ENCODE data around the gene CARTPT. TPM values are rescaled to one million over a fixed set of nuclear protein-coding genes. Genes with fewer than 3 reads are reported as not detected.

The CARTPT gene
- total RNA-seq, 1 experiment from 2014 or later = not detected

DNA sequence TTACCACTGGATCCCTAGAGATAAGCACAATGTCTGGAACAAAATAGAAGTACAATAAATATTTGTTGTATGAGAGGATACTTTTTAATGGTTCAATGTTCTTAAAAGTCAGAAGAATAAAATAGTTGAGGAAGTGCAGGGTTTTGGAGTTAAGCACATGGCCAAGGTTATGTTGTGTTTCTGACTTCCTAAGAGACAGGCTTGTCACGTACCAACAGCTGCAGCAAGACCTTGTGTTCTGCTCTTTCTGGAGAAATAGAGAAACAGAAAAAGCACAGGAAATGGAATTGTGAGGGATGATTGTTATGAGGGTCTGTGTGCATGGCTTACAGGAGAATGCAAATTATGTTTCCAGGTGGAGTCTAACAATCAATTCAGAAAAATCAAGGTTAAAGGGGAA is 12.9 kb downstream of the CARTPT start:
- DNase-seq (ENCODE audit: low read depth, low spot score) = no peak
- H3K9me3 ChIP-seq (ENCODE audit: control insufficient read depth in 1 of 2, insufficient read depth in 1 of 2, low read depth in 1 of 2, low read length in 2 of 2) = no peaks in the 10 kb centered on the region
- POLR2A ChIA-PET = no interaction called here
- intact Hi-C loops (cut with micrococcal nuclease) = no loop called here
- H3K79me2 ChIP-seq (ENCODE audit: insufficient read depth, low read length) = no peaks in the 10 kb centered on the region
- no peaks in the 10 kb centered on the region for H3K36me3 ChIP-seq (ENCODE audit: control insufficient read depth in 1 of 2, insufficient read depth in 2 of 2, low read length in 2 of 2)
- no peak for ATAC-seq
- H3K27me3 ChIP-seq (ENCODE audit: insufficient read depth, low read length) = peaks cover 20% of the 10 kb centered on the region; the same call in 1 of the 2 replicates
- RAD21 ChIA-PET (ENCODE audit: low non-redundant PET in 1 of 2, low total read pairs in 2 of 2, uncharacterized antibody in 2 of 2, unreplicated experiment in 2 of 2) = no interaction called here
- H3K4me1 ChIP-seq (ENCODE audit: control insufficient read depth in 1 of 2, insufficient read depth in 2 of 2, low read length in 2 of 2) = no peaks in the 10 kb centered on the region
- BruUV-seq (replicated peaks) = no TSS peak
- no peak overlapping the region for H3K4me2 ChIP-seq (ENCODE audit: low read length)
- H3K9me2 ChIP-seq (ENCODE audit: insufficient read depth) = no peaks in the 10 kb centered on the region
- no peak for TF ChIP-seq SIN3A (IDR thresholded peaks at IDR 0.05; ENCODE audit: low read depth)
- TF ChIP-seq, protein P1, sequence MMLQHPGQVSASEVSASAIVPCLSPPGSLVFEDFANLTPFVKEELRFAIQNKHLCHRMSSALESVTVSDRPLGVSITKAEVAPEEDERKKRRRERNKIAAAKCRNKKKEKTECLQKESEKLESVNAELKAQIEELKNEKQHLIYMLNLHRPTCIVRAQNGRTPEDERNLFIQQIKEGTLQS (IDR thresholded peaks at IDR 0.05) = no peak
- TF ChIP-seq SP1 (IDR thresholded peaks at IDR 0.05; ENCODE audit: low read depth) = no peak
- TF ChIP-seq, protein P2, sequence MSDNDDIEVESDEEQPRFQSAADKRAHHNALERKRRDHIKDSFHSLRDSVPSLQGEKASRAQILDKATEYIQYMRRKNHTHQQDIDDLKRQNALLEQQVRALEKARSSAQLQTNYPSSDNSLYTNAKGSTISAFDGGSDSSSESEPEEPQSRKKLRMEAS (IDR thresholded peaks at IDR 0.05) = no peak
- TF ChIP-seq EZH2 (IDR thresholded peaks at IDR 0.05) = no peak
- no peak for TF ChIP-seq TCF7L2 (IDR thresholded peaks at IDR 0.05; ENCODE audit: borderline replicate concordance, extremely low read depth, insufficient read depth, insufficient read length)
- TF ChIP-seq, protein P3, sequence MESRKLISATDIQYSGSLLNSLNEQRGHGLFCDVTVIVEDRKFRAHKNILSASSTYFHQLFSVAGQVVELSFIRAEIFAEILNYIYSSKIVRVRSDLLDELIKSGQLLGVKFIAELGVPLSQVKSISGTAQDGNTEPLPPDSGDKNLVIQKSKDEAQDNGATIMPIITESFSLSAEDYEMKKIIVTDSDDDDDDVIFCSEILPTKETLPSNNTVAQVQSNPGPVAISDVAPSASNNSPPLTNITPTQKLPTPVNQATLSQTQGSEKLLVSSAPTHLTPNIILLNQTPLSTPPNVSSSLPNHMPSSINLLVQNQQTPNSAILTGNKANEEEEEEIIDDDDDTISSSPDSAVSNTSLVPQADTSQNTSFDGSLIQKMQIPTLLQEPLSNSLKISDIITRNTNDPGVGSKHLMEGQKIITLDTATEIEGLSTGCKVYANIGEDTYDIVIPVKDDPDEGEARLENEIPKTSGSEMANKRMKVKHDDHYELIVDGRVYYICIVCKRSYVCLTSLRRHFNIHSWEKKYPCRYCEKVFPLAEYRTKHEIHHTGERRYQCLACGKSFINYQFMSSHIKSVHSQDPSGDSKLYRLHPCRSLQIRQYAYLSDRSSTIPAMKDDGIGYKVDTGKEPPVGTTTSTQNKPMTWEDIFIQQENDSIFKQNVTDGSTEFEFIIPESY (IDR thresholded peaks at IDR 0.05; ENCODE audit: extremely low read depth, insufficient replicate concordance, low read length) = no peak
- TF ChIP-seq POLR2A (IDR thresholded peaks at IDR 0.05; ENCODE audit: borderline replicate concordance, extremely low read depth, insufficient read depth, insufficient read length) = no peak
- no peak overlapping the region for H3K9ac ChIP-seq (ENCODE audit: low read length)
- H2AFZ ChIP-seq (ENCODE audit: low read depth, low read length, poor library complexity, severe bottlenecking) = no peak overlapping the region
- no peak overlapping the region for H3K4me3 ChIP-seq (replicated peaks in 1 of 2; ENCODE audit: low read depth in 1 of 2, low read length in 2 of 2)
- H3K27ac ChIP-seq (ENCODE audit: low read depth, low read length) = no peak overlapping the region
- CTCF ChIA-PET = no interaction called here
- no peaks in the 10 kb centered on the region for H4K20me1 ChIP-seq (ENCODE audit: insufficient read depth)

DNA sequence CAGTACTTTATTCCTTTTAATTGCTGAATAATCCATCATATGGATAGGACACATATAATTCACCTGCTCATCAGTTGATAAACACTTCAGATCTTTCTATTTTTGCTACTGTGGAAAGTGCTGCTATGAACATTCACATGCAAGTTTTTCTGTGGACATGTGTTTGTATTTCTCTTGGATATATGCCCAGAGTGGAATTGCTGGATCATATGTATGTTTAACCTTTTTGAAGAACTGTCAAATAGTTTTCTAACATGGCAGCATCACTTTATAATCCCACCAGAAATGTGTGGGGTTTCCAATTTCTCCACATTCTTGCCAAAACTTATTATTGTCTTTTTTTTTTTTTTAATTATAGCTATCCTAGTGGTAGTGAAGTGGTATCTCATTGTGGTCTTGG is 15.1 kb downstream of the CARTPT start:
- no peak overlapping the region for H2AFZ ChIP-seq (ENCODE audit: low read depth, low read length, poor library complexity, severe bottlenecking)
- no peak for TF ChIP-seq EGR1 (IDR thresholded peaks at IDR 0.05; ENCODE audit: low read depth)
- TF ChIP-seq JUND (IDR thresholded peaks at IDR 0.05) = no peak
- no peak for TF ChIP-seq SRF (IDR thresholded peaks at IDR 0.05; ENCODE audit: low read depth)
- no peak for TF ChIP-seq ZNF274 (IDR thresholded peaks at IDR 0.05; ENCODE audit: low read depth, low read length)
- TF ChIP-seq EZH2 (IDR thresholded peaks at IDR 0.05) = no peak
- TF ChIP-seq EZH2phosphoT487 (IDR thresholded peaks at IDR 0.05; ENCODE audit: borderline replicate concordance) = no peak
- H3K36me3 ChIP-seq (ENCODE audit: control insufficient read depth in 1 of 2, insufficient read depth in 2 of 2, low read length in 2 of 2) = no peaks in the 10 kb centered on the region
- H4K20me1 ChIP-seq (ENCODE audit: insufficient read depth) = no peaks in the 10 kb centered on the region
- no peaks in the 10 kb centered on the region for H3K9me3 ChIP-seq (ENCODE audit: control insufficient read depth in 1 of 2, insufficient read depth in 1 of 2, low read depth in 1 of 2, low read length in 2 of 2)
- H3K9ac ChIP-seq (ENCODE audit: low read length) = no peak overlapping the region
- DNase-seq (ENCODE audit: low read depth, low spot score) (no peak), ATAC-seq (no peak)
- no peaks in the 10 kb centered on the region for H3K79me2 ChIP-seq (ENCODE audit: insufficient read depth, low read length)
- BruUV-seq (replicated peaks) = no TSS peak
- no peak overlapping the region for H3K27ac ChIP-seq (ENCODE audit: low read depth, low read length)
- intact Hi-C loops (cut with micrococcal nuclease) = no loop called here
- ChIA-PET CTCF (no interaction called here), RAD21 (ENCODE audit: low non-redundant PET in 1 of 2, low total read pairs in 2 of 2, uncharacterized antibody in 2 of 2, unreplicated experiment in 2 of 2) (no interaction called here), POLR2A (no interaction called here)
- H3K9me2 ChIP-seq (ENCODE audit: insufficient read depth) = no peaks in the 10 kb centered on the region
- H3K4me3 ChIP-seq (replicated peaks in 1 of 2; ENCODE audit: low read depth in 1 of 2, low read length in 2 of 2) = no peak overlapping the region
- no peaks in the 10 kb centered on the region for H3K4me1 ChIP-seq (ENCODE audit: control insufficient read depth in 1 of 2, insufficient read depth in 2 of 2, low read length in 2 of 2)
- H3K4me2 ChIP-seq (ENCODE audit: low read length) = no peak overlapping the region
- peaks cover 5% of the 10 kb centered on the region; the same call in 1 of the 2 replicates for H3K27me3 ChIP-seq (ENCODE audit: insufficient read depth, low read length)

Measured in HCT116 (cell line).